HEK293 (cell line): Measurements from ENCODE around the gene TMC6.

ENCODE experiments used
- GFI1B ChIP-seq: fragments of 450-650 bp; formaldehyde crosslinking; IDR thresholded peaks from 2 replicates; pipeline ENCODE4 v1.5.1; 2016; ENCODE audit warnings: missing biosample characterization, missing genetic modification characterization
- GLIS1 ChIP-seq: fragments of 450-650 bp; formaldehyde crosslinking; IDR thresholded peaks from 2 replicates; pipeline ENCODE4 v1.5.1; 2016; ENCODE audit warnings: missing biosample characterization, missing genetic modification characterization
- IKZF3 ChIP-seq: fragments of 450-650 bp; IDR thresholded peaks from 2 replicates; pipeline ENCODE4 v1.5.0; 2018; ENCODE audit warnings: missing biosample characterization, mild to moderate bottlenecking, missing genetic modification characterization, moderate library complexity
- MZF1 ChIP-seq: fragments of 450-650 bp; formaldehyde crosslinking; IDR thresholded peaks from 2 replicates; pipeline ENCODE4 v1.5.1; 2017; ENCODE audit warnings: missing biosample characterization, missing genetic modification characterization, borderline replicate concordance
- PRDM1 ChIP-seq: fragments of 450-650 bp; formaldehyde crosslinking; IDR thresholded peaks from 2 replicates; pipeline ENCODE4; 2016; ENCODE audit warnings: missing biosample characterization, missing genetic modification characterization
- REPIN1 ChIP-seq: fragments of 450-650 bp; formaldehyde crosslinking; IDR thresholded peaks from 2 replicates; pipeline ENCODE4 v1.5.1; 2017; ENCODE audit warnings: missing biosample characterization, missing genetic modification characterization, low read depth
- SCRT1 ChIP-seq: fragments of 450-650 bp; formaldehyde crosslinking; IDR thresholded peaks from 2 replicates; pipeline ENCODE4 v1.5.1; 2016; ENCODE audit warnings: missing biosample characterization, missing genetic modification characterization, borderline replicate concordance
- TRIM28 ChIP-seq: IDR thresholded peaks from 2 replicates; pipeline ENCODE4 v1.6.1; 2011; ENCODE audit warnings: low read length, control low read depth, borderline replicate concordance
- ZBTB17 ChIP-seq: fragments of 450-650 bp; formaldehyde crosslinking; IDR thresholded peaks from 2 replicates; pipeline ENCODE4 v1.5.1; 2016; ENCODE audit warnings: missing biosample characterization, missing genetic modification characterization
- ZEB2 ChIP-seq: fragments of 450-650 bp; formaldehyde crosslinking; IDR thresholded peaks from 2 replicates; pipeline ENCODE4 v1.5.1; 2016; ENCODE audit warnings: missing biosample characterization, missing genetic modification characterization
- ZIC2 ChIP-seq: fragments of 450-650 bp; formaldehyde crosslinking; IDR thresholded peaks from 2 replicates; pipeline ENCODE4 v1.5.1; 2016; ENCODE audit warnings: missing biosample characterization, missing genetic modification characterization
- ZNF112 ChIP-seq: fragments of 450-650 bp; formaldehyde crosslinking; IDR thresholded peaks from 2 replicates; pipeline ENCODE4 v1.5.0; 2017; ENCODE audit warnings: missing biosample characterization, missing genetic modification characterization
- ZNF174 ChIP-seq: fragments of 450-650 bp; formaldehyde crosslinking; IDR thresholded peaks from 2 replicates; pipeline ENCODE4 v1.5.0; 2017; ENCODE audit warnings: missing biosample characterization, mild to moderate bottlenecking, missing genetic modification characterization
- ZNF341 ChIP-seq: fragments of 450-650 bp; formaldehyde crosslinking; IDR thresholded peaks from 2 replicates; pipeline ENCODE4; 2016; ENCODE audit warnings: low read depth, missing biosample characterization, missing genetic modification characterization
- ZNF473 ChIP-seq: fragments of 450-650 bp; formaldehyde crosslinking; IDR thresholded peaks from 2 replicates; pipeline ENCODE4 v1.5.1; 2017; ENCODE audit warnings: missing biosample characterization, missing genetic modification characterization
- ZNF48 ChIP-seq: fragments of 450-650 bp; formaldehyde crosslinking; IDR thresholded peaks from 2 replicates; pipeline ENCODE4 v1.5.1; 2016; ENCODE audit warnings: missing biosample characterization, missing genetic modification characterization
- ZNF548 ChIP-seq: fragments of 450-650 bp; formaldehyde crosslinking; IDR thresholded peaks from 2 replicates; pipeline ENCODE4 v1.5.1; 2016; ENCODE audit warnings: missing biosample characterization, missing genetic modification characterization
- ZNF585B ChIP-seq: fragments of 450-650 bp; formaldehyde crosslinking; IDR thresholded peaks from 2 replicates; pipeline ENCODE4 v1.5.1; 2016; ENCODE audit warnings: missing biosample characterization, missing genetic modification characterization
- ZNF626 ChIP-seq: fragments of 450-650 bp; sonication (Bioruptor Pico); formaldehyde crosslinking; IDR thresholded peaks from 2 replicates; pipeline ENCODE4 v1.5.1; 2018; ENCODE audit warnings: missing biosample characterization, missing genetic modification characterization, inconsistent platforms
- ZNF658 ChIP-seq: fragments of 450-650 bp; formaldehyde crosslinking; IDR thresholded peaks from 2 replicates; pipeline ENCODE4; 2016; ENCODE audit warnings: missing biosample characterization, missing genetic modification characterization
- ZNF660 ChIP-seq: fragments of 450-650 bp; IDR thresholded peaks from 2 replicates; pipeline ENCODE4 v1.5.1; 2018; ENCODE audit warnings: missing biosample characterization, mild to moderate bottlenecking, missing genetic modification characterization
- ZNF664 ChIP-seq: fragments of 450-650 bp; formaldehyde crosslinking; IDR thresholded peaks from 2 replicates; pipeline ENCODE4 v1.5.1; 2016; ENCODE audit warnings: missing biosample characterization, missing genetic modification characterization
- ZNF76 ChIP-seq: fragments of 450-650 bp; formaldehyde crosslinking; IDR thresholded peaks from 2 replicates; pipeline ENCODE4; 2016; ENCODE audit warnings: low read depth, missing biosample characterization, missing genetic modification characterization, borderline replicate concordance
- ZNF785 ChIP-seq: fragments of 450-650 bp; formaldehyde crosslinking; IDR thresholded peaks from 2 replicates; pipeline ENCODE4 v1.5.1; 2016; ENCODE audit warnings: missing biosample characterization, missing genetic modification characterization
- ZNF791 ChIP-seq: fragments of 450-650 bp; formaldehyde crosslinking; IDR thresholded peaks from 2 replicates; pipeline ENCODE4 v1.5.1; 2016; ENCODE audit warnings: missing biosample characterization, missing genetic modification characterization
- ZNF843 ChIP-seq: fragments of 450-650 bp; formaldehyde crosslinking; IDR thresholded peaks from 2 replicates; pipeline ENCODE4 v1.5.1; 2016; ENCODE audit warnings: missing biosample characterization, missing genetic modification characterization
- TF ChIP-seq, protein P1 (sequence below): fragments of 450-650 bp; formaldehyde crosslinking; IDR thresholded peaks from 2 replicates; pipeline ENCODE4 v1.5.1; 2016; ENCODE audit warnings: missing biosample characterization, missing genetic modification characterization
- TF ChIP-seq, protein P2 (sequence below): fragments of 450-650 bp; formaldehyde crosslinking; IDR thresholded peaks from 2 replicates; pipeline ENCODE4 v1.5.1; 2016; ENCODE audit warnings: missing biosample characterization, missing genetic modification characterization, borderline replicate concordance
- TF ChIP-seq, protein P3 (sequence below): fragments of 450-650 bp; formaldehyde crosslinking; IDR thresholded peaks from 2 replicates; pipeline ENCODE4 v1.5.1; 2016; ENCODE audit warnings: missing biosample characterization, missing genetic modification characterization
- TF ChIP-seq, protein P4 (sequence below): fragments of 450-650 bp; formaldehyde crosslinking; IDR thresholded peaks from 2 replicates; pipeline ENCODE4 v1.5.1; 2016; ENCODE audit warnings: missing biosample characterization, missing genetic modification characterization
- TF ChIP-seq, protein P5 (sequence below): fragments of 450-650 bp; formaldehyde crosslinking; IDR thresholded peaks from 2 replicates; pipeline ENCODE4 v1.5.1; 2016; ENCODE audit warnings: missing biosample characterization, missing genetic modification characterization
- TF ChIP-seq, protein P6 (sequence below): fragments of 450-650 bp; formaldehyde crosslinking; IDR thresholded peaks from 2 replicates; pipeline ENCODE4 v1.5.1; 2017; ENCODE audit warnings: missing biosample characterization, missing genetic modification characterization

Gene TMC6

DNA sequence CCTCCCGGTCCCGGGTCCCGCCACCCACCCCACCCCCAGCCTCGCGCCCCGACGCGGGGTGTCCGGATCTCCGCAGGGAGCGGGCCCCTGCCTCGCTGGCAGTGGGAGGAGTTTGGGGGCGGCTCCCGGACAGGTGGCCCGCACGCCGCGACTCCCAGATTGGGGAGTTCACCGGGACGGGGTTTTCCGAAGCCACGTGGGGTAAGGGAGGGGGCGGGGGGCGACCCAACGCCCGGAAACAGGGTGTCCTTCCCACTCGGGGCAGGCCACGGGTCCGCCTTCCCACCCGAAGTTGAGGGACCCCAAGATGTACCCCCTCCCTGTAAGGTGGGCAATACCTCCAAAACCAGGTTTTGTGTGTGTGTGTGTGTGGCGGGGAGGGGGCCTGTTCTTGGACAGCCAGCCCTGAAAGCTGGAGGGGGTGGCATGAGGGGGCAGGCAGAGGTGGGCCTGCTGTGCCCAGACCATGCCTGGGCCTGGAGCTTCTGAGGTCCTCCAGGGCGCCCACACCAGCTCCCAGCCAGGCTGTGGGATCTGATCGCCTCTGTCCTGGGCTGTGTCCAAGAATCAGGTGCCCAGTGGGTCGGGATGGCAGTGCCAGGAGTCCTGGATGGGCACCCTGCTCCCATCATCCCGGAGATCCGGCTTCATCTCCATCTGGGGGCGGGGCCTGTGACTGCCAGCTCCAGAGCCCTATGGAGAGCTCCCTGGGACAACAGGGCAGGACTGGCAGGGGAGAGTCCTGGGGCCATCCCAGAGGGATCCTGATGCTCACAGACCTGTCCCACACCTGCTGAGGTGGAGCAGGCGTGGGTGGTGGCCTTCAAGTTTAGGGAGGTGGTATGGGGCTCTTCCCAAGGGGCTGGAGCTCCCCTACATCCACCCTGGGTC, 40.6 kb upstream of the TMC6 start (continued):
- TF ChIP-seq ZNF473 (tag by site-specific recombination) (no peak), REPIN1 (no peak), IKZF3 (tag by site-specific recombination) (peak; percentile 92), ZNF112 (tag by site-specific recombination) (no peak), ZBTB17 (tag by site-specific recombination) (peak; percentile 65; the same call in 1 of the 2 replicates), ZNF791 (no peak), ZEB2 (tag by site-specific recombination) (0 out of 2 replicates have a peak, but pooled peaks have one; percentile 36), ZNF626 (tag by site-specific recombination) (no peak), MZF1 (tag by site-specific recombination) (no peak), ZNF664 (tag by site-specific recombination) (no peak), ZNF76 (tag by site-specific recombination) (peak; percentile 20; the same call in 1 of the 2 replicates), ZNF341 (tag by site-specific recombination) (peak; percentile 69), PRDM1 (no peak), ZNF660 (tag by site-specific recombination) (no peak), SCRT1 (tag by site-specific recombination) (no peak), ZNF548 (no peak), ZNF843 (tag by site-specific recombination) (no peak), ZNF174 (tag by site-specific recombination) (no peak), GFI1B (no peak), ZIC2 (tag by site-specific recombination) (peak; percentile 68), ZNF785 (tag by site-specific recombination) (no peak), ZNF48 (tag by site-specific recombination) (no peak), TRIM28 (no peak), ZNF658 (tag by site-specific recombination) (no peak), ZNF585B (tag by site-specific recombination) (no peak), GLIS1 (peak; percentile 94)
- TF ChIP-seq, protein P1, sequence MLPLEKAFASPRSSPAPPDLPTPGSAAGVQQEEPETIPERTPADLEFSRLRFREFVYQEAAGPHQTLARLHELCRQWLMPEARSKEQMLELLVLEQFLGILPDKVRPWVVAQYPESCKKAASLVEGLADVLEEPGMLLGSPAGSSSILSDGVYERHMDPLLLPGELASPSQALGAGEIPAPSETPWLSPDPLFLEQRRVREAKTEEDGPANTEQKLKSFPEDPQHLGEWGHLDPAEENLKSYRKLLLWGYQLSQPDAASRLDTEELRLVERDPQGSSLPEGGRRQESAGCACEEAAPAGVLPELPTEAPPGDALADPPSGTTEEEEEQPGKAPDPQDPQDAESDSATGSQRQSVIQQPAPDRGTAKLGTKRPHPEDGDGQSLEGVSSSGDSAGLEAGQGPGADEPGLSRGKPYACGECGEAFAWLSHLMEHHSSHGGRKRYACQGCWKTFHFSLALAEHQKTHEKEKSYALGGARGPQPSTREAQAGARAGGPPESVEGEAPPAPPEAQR (tag by site-specific recombination) = no peak
- TF ChIP-seq, protein P2, sequence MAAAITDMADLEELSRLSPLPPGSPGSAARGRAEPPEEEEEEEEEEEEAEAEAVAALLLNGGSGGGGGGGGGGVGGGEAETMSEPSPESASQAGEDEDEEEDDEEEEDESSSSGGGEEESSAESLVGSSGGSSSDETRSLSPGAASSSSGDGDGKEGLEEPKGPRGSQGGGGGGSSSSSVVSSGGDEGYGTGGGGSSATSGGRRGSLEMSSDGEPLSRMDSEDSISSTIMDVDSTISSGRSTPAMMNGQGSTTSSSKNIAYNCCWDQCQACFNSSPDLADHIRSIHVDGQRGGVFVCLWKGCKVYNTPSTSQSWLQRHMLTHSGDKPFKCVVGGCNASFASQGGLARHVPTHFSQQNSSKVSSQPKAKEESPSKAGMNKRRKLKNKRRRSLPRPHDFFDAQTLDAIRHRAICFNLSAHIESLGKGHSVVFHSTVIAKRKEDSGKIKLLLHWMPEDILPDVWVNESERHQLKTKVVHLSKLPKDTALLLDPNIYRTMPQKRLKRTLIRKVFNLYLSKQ = no peak
- TF ChIP-seq, protein P3, sequence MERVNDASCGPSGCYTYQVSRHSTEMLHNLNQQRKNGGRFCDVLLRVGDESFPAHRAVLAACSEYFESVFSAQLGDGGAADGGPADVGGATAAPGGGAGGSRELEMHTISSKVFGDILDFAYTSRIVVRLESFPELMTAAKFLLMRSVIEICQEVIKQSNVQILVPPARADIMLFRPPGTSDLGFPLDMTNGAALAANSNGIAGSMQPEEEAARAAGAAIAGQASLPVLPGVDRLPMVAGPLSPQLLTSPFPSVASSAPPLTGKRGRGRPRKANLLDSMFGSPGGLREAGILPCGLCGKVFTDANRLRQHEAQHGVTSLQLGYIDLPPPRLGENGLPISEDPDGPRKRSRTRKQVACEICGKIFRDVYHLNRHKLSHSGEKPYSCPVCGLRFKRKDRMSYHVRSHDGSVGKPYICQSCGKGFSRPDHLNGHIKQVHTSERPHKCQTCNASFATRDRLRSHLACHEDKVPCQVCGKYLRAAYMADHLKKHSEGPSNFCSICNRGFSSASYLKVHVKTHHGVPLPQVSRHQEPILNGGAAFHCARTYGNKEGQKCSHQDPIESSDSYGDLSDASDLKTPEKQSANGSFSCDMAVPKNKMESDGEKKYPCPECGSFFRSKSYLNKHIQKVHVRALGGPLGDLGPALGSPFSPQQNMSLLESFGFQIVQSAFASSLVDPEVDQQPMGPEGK (tag by site-specific recombination) = peak; percentile 73
- TF ChIP-seq, protein P4, sequence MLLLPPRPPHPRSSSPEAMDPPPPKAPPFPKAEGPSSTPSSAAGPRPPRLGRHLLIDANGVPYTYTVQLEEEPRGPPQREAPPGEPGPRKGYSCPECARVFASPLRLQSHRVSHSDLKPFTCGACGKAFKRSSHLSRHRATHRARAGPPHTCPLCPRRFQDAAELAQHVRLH (tag by site-specific recombination) = no peak
- TF ChIP-seq, protein P5, sequence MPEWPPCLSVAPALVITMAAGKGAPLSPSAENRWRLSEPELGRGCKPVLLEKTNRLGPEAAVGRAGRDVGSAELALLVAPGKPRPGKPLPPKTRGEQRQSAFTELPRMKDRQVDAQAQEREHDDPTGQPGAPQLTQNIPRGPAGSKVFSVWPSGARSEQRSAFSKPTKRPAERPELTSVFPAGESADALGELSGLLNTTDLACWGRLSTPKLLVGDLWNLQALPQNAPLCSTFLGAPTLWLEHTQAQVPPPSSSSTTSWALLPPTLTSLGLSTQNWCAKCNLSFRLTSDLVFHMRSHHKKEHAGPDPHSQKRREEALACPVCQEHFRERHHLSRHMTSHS (tag by site-specific recombination) = no peak
- TF ChIP-seq, protein P6, sequence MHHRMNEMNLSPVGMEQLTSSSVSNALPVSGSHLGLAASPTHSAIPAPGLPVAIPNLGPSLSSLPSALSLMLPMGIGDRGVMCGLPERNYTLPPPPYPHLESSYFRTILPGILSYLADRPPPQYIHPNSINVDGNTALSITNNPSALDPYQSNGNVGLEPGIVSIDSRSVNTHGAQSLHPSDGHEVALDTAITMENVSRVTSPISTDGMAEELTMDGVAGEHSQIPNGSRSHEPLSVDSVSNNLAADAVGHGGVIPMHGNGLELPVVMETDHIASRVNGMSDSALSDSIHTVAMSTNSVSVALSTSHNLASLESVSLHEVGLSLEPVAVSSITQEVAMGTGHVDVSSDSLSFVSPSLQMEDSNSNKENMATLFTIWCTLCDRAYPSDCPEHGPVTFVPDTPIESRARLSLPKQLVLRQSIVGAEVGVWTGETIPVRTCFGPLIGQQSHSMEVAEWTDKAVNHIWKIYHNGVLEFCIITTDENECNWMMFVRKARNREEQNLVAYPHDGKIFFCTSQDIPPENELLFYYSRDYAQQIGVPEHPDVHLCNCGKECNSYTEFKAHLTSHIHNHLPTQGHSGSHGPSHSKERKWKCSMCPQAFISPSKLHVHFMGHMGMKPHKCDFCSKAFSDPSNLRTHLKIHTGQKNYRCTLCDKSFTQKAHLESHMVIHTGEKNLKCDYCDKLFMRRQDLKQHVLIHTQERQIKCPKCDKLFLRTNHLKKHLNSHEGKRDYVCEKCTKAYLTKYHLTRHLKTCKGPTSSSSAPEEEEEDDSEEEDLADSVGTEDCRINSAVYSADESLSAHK (tag by site-specific recombination) = no peak
